Fibroblast of skin of scalp (primary cell): Measurements from ENCODE around the gene PTGS2. TPM values are rescaled to one million over a fixed set of nuclear protein-coding genes. Genes with fewer than 3 reads are reported as not detected.

Experiments
- DNase-seq: peaks from one replicate; pipeline ENCODE4 v3.0.0-alpha.2; 2013
- polyA plus RNA-seq, 2 experiments: library from polyadenylated mRNA; unstranded; fragments of 120-200 nt; gene quantifications; one replicate each; pipeline ENCODE4 v1.2.1, GENCODE V29; 2013; ENCODE audit not compliant: insufficient read length in 2 of 2

PTGS2 gene
- 11.1 TPM for polyA plus RNA-seq (2013, experiment 1 of 2; ENCODE audit: insufficient read length)
- 11.3 TPM for polyA plus RNA-seq (2013, experiment 2 of 2; ENCODE audit: insufficient read length)

DNA sequence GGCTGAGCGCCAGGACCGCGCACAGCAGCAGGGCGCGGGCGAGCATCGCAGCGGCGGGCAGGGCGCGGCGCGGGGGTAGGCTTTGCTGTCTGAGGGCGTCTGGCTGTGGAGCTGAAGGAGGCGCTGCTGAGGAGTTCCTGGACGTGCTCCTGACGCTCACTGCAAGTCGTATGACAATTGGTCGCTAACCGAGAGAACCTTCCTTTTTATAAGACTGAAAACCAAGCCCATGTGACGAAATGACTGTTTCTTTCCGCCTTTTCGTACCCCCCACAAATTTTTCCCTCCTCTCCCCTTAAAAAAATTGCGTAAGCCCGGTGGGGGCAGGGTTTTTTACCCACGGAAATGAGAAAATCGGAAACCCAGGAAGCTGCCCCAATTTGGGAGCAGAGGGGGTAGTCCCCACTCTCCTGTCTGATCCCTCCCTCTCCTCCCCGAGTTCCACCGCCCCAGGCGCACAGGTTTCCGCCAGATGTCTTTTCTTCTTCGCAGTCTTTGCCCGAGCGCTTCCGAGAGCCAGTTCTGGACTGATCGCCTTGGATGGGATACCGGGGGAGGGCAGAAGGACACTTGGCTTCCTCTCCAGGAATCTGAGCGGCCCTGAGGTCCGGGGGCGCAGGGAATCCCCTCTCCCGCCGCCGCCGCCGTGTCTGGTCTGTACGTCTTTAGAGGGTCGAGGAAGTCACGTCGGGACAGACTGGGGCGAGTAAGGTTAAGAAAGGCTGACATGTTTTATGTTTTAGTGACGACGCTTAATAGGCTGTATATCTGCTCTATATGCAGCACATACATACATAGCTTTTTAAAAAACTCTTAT is at the start of gene PTGS2:
Gene PTGS2 (minus strand): TSS at position 179 of the 817 bp plus-strand sequence. CDS start 133 bp downstream, at position 46.
- DNase-seq, result peak; percentile 97

DNA sequence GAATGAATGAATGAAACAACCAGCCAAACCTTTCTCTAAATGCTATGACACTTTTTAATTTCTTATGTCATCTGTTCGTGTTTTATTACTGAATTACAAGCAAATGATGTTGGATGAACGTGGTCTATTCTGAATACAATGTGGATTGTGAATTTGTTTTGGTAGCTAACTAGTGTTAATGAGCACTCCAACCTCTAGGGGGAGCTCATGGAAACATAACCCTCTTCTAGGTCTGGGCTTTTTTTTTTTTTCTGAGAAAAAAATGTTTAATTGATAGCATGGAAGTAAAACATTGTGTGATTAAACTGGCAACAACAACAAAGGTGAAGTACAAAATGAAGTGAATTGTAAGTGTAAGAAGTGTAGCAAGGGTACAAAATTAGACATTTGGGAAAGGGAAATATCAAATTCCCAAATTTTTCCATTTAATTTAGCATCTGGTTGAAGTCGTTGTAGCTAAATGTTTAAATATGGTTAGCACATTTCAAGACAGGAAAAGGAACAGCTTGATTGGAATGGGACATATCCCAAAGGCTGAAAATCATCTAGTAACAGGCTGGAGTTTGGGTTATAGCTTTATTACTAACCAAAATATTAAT is 42.6 kb upstream of the PTGS2 start:
- DNase-seq, result peak; percentile 53

DNA sequence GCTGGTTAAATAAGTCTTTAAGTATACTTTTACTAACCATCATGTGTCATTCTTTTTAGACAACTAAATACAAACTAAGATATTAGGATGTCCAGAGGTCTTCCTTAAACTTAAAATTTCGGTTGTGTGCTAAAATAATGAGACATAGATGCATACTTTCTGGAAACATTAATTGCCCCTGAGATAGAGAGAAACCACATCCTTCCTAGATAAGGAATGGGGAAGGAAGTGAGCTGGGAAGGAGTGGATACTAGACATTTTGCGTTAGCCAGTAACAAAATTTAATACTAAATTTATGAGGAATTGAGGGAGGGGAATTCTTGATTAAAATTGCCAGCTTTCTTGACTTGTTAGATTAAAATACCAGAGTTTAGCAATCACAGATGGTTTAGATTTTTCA is 37.1 kb upstream of the PTGS2 start:
- DNase-seq, result no peak

DNA sequence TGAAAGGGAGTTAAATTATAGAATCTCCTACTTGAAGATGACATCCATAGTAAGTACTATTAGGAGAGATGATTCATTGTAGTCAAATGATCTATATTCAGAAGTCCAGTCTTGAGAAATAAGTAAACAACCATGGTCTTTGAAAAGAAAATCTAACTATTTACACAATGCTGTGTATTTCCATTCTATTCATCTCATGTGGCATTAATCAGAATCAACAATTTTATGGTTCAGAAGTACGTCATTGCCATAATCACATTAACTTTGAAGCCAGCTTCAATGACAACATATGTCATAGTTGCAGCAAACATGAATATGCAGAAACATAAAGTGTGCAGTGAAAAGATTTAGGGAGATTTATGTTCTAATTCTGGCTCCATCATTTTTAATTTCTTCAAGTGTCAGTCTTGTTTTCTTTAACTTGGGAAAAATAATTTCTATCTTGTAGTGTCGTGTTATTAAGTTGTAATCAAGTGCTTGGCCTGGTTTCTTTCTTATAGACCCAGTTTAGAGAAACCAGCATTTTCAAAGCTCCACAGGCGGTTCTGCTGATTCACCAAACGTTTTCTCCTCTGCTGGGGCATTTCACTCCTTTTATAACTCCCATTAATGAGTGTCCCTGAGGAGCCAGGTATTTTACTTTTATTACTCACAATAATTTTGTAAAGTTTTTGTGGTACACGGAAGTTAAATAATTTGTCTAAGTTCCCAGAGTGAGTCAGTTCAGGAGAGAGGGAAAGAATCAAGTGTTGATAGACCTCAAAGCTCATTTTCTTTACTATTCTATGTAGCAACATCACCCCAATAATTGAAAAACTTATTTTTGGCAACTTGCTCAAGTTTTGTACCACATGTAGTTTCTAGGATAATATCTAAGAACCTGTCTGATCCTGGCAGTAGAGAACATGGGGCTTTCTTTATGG is 35.9 kb upstream of the PTGS2 start:
- DNase-seq, result peak; percentile 18

DNA sequence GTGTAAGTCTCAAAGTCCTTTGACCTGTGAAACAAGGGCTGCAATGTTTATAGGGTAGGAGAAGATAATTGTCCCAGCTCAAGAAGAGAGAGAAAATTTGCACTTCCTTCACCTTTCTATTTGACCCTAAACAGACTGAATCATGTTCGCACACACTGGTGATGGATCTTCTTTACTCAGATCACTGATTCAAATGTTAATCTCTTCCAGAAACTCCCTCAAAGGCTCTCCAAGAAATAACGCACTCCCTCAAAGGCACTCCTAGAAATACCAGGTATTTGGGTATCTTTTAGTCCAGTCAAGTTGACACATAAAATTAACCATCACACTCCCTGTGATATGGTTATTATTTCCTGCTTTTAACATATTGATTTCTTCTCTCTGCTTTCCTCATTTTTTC is 30.5 kb upstream of the PTGS2 start:
- DNase-seq, result no peak

DNA sequence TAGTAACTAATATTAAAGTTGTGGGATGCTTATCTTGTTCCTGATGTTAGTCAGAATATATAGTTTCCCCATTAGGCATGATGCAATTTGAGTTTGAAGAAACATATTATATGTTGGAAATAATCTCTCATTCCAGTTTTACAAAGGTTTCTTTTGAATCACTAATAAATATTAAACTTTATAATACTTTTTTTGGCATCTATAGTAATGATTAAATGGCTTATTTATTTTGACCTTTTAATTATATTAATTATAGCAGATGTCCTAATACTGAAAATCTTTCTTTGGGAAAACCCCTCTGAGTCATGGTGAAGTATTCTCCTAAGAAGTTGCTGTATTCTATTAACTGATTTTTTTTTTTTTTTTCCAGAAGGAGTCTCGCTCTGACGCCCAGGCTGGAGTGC is 28.5 kb upstream of the PTGS2 start:
- no peak for DNase-seq

DNA sequence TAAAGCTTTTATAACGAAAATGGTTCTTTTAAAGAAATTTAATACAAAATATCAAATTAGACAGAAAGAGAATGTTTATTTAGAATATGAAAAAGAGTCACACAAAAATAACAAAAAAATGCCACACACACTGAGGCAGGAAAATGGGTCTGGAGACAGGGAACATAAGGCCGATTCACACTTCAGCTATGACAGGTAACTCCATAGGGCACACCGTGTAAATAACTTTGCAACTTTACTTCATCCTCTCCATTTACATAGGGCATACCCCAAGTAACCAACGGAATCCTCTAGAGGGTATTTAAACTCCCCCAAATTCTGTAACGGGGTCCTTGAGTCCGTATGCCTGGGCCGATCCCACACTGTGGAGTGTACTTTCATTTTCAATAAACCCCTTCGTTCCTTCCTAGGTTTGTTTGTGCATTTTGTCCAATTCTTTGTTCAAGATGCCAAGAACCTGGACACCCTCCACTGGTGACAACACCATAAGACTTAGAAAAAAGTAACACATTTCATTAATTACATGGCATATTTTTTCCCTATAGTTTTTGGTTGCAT is 23.1 kb upstream of the PTGS2 start:
- DNase-seq, result no peak

DNA sequence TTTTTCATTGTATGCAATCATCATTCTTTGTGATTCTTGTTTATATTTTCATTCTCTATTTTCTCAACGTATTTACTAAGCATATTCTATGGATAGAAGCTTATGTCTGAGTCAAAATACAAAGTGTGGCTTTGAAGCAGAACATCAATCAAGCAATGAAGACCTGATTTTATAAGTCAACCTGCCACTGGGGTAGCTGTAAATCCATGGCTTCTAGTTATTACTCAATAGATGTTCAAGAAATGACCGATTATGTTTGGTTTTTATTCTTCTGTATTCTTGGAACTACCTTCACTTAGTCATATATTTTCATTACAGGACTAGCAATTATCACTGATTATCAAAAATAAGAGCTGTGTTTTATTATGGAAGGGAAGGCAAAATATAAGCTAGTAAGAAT is 20.5 kb upstream of the PTGS2 start:
- DNase-seq, result no peak

DNA sequence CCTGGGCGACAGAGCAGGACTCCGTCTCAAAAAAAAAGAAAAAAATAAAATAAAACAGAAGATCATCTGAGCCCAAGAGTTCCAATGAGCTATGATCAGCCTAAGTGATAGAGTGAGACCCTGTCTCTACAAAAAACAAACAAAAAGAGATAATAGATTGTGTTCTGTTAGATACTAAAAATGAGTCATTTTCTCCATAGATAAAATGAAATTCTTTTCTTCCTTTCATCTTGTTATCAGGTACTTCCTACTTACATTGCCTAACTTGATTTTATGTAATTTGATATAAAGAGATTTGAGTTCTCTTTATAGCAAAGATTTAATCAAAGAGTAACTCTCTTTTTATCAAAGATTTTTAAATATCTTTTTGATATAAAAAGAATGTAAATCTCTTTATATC is 19.3 kb upstream of the PTGS2 start:
- no peak for DNase-seq

DNA sequence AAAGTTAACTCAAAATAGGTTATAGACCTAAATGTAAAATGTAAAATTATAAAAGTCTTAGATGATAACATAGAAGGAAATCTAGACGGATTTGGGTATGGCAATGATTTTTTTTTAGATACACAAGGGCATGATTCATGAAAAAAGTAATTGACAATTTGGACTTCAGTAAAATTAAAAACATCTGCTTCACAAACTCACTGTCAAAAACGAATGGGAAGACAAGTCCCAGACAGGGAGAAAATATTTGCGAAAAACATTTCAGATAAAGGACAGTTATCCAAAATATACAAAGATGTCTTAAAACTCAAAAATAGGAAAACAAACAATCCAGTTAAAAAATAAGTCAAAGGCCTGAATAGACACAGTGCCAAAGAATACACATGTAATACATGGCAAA is 9.7 kb upstream of the PTGS2 start:
- peak; percentile 17 for DNase-seq

DNA sequence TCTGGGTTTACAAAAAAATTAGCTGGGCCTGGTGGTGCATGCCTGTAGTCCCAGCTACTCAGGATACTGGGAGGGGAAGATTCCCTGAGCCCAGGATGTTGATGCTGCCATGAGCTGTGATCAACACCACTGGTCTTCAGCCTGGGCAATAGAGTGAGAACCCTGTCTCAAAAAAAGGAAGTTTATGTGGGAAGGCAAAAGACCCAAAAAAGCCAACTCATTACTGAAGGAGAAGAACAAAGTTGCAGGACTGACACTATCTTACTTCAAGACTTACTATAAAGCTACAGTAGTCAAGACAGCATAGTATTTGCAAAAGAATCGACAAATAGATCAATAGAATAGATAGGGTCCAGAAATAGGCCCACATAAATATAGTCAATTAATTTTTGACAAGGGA is 9.2 kb upstream of the PTGS2 start:
- no peak for DNase-seq

DNA sequence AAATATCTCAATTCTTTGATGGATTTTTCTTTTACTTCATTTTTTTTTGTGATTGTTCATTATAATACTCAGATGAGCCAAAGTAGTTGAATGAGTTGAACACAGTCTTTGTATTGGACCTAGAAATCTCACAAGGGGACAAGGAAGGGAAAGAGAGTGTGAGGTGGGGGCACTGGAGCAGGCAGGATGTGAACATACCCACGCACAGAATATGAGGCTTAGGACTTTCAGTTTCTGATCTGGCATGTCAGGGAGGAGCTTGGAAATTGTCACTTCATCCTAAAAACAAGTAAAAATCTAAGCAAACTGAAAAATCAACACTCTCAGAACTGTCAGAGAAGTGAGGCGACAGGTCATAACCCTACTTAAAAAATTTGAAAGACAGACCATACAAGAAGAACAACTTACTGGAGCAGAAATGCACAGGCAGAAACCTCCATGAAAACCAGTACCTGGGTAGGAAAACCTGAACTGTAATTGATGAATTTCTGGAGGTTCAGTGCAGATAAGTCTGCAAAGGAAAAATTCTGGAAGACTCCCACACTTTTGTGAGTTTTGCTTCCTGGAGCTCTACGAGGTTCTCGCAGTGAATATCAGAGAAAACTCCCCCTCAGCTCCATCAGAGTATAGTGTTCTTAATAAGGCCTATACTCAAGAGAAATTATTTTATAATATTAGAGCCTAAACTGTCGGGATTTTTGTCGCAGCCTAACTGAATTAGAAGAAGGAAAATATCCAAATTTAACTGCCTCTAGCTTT is 3.6 kb upstream of the PTGS2 start:
- no peak for DNase-seq

DNA sequence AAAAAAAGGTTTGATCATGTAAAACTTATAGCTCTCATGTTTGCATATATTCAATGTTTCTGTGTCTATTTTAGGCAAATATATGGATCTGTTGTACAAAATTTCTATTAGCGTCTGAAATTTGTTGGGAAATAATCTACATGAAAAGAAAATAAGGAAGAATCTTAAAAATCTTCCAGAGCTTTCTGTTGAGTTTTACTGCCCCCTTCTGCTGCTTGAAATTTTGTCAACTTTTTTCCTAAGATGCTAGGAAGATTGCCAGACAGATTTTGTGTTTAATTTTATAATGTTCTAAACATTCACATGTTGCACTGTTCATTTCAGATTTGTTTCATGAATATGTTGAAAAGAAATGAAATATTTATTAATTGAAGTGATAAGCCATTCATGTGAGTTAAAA is 2.5 kb upstream of the PTGS2 start:
- peak; percentile 65 for DNase-seq

DNA sequence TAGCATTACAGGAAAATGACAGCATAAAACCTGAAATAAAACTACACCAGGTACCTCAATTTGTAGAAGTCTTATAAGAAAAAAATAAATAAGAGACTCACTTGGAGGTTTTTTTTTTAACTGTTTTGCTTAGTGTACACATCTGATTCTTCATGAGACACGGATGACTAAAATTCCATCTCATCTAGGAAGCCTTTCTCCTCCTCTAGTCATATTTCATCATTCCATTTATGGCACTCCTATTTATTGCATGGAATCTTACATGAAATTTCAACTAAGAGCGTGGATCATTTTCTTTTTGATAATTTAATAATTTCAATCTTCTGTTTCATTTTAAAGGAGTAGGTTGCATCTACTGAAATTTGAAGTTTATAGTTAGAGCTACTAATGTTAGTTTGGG is 1.6 kb upstream of the PTGS2 start:
- peak; percentile 81 for DNase-seq

DNA sequence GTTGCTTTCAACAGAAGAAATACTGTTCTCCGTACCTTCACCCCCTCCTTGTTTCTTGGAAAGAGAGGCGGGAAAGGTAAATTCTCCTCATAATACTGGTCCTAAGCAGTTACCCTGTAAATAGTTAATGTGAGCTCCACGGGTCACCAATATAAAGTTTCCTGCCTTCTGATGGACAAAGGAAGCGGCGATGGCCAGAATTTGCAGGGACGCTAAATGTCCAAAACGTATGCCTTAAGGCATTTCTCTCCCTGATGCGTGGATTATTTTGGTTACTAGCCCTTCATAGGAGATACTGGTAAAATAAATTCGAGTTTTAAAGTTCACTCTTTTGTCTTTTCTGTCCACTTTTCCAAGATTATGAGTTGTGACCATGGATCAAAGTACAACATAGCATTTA is 898 bp upstream of the PTGS2 start:
- DNase-seq, result peak; percentile 16

DNA sequence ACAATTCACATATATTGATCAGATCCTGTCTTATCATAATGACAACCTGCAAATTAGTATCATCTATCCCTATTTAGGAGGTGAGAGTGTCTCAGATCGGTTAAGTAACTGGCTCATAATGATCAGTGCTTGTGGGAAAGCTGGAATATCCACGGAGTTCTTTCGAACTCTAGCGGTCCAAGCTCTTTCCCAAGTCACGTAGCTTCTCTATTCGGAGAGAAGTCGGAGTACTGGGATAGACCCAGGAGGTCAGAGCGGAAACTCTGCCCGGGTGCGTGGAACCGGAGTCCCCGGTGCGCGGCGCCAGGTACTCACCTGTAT is 339 bp downstream of the PTGS2 start:
- DNase-seq, result no peak

DNA sequence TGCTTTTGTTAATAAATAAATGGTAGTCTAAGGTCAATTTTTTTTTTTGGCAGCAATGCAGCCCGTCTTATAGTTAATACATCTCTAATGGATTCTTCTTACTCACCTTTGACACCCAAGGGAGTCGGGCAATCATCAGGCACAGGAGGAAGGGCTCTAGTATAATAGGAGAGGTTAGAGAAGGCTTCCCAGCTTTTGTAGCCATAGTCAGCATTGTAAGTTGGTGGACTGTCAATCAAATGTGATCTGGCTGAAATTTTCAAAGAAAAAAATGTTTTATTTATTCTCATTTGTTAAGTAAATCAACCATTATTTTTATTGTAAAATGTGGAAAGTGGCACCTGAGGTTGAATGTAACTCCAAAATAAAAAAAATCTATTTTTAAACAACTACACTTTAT is 2.1 kb downstream of the PTGS2 start:
- no peak for DNase-seq

DNA sequence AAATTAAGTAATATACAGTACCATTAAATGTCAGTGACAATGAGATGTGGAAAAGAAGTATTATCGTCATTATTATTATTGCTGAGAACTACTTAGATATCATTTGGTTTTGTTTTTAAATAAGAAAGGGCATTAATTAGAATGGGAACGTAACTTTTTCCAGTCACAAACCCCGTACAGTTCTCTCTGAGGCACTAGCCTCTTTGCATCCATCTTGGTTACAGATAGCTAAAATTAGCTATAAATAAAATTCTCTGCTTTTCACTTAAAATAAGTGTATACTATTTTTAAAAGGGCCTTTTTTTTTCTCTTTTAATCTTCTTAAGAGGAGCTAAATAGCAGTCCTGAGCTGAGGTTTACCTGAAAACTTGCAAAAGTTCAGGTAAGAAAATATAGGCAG is 7.6 kb downstream of the PTGS2 start:
- no peak for DNase-seq

DNA sequence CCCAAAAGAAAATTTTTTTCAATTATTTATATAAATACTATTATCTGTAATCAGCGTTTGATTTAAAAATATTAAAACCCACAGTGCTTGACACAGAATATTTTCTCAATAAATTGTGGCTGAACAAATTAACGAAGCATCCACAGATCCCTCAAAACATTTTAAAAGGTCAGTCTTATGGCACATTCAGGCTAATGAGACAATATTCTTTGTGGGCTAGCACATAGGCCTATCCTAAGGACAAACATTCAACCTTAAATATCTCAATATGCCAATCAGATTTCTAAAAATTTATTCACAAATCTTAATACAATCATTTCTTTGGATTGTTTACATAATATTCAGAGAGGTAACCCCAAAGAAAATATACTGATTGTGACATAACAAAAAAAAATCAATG is 8.1 kb downstream of the PTGS2 start:
- no peak for DNase-seq

DNA sequence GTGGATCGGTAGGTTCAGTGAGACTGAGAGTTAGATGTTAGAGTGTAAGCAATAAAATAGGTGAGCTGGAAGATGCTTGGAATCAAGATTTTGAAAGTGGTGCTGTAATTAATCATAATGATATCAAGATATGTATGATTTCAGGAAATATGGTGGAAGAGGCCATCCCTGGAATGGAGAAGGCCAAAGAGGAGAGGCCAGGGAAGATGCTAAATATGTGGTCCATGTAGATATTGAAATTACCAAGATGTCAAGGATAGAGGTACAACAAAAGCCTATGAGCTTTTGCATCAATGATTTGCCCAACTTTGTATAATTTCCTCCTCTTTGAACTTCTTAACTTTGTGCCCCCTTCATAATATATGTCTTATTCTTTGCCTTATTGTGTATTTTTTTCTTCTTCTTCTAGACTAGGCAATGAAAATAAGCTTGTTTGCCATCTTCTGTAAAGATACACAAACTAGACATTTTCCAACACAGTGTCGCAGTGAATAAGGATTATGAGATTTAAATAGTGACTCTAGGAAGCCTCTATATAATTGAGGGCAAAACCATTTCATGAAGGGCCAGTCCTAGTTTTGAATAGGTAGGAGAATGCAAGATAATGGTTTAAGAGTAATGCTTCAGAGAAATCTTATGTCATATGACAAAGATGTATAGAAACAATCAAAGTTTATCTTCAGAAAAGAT is 8.9 kb downstream of the PTGS2 start:
- DNase-seq, result no peak

DNA sequence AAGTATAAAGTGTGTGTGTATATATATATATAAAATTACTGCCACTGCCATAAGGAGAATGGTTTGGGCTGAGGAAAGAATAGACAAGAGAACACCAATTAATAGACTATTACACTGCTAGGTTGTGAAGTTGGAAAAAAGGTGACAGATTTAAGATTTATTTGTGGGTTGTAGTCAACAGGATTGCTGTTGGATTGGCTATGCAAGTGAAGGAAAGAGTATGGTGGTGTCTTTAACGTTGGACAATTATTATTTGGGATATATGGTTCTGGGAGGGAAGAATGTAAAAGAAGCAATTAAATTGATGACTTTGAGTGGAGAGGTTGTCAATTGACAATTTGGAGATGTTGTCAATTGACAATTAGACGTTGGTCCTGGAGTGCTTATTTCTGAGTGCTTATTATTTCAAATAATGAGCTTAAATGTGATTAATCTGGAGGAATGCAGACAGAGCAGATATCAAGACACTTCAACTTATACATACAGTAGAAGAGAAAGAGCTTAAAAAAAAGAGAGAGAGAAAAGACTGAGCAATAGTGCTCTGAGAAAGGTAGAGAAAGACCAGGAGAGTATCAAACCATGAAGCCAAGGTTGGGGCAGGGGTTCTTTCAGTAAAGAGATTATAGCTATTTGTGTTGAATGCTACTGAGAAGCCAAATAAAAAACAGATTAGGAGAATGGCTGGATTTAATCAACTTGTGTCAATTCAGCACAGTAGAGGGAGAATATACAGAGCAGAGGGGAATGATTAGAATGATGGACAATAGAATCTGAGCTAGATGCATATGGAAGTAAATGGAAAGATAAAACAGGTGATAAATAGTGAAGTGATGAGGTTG is 9.7 kb downstream of the PTGS2 start:
- DNase-seq, result no peak
